Tibial nerve (tissue), 3 donors: ENCODE measurements around the gene TOR2A.

Experiments used
- POLR2A ChIP-seq, 2 donors: fragments of 450-650 bp; IDR thresholded peaks; one replicate each; pipeline ENCODE4 v1.6.1; 2017; ENCODE audit warnings: antibody characterized with exemption in 2 of 2, mild to moderate bottlenecking in 2 of 2, moderate library complexity in 2 of 2
- TF ChIP-seq, protein P1 (sequence below), 5 experiments: fragments of 200-600 bp in 3 of 5; fragments of 450-650 bp in 2 of 5; sonication (generic) in 3 of 5; IDR thresholded peaks; one replicate each; pipeline ENCODE4 v1.5.1; 2016 to 2019; ENCODE audit warnings: antibody characterized with exemption in 5 of 5, mild to moderate bottlenecking in 3 of 5, moderate library complexity in 2 of 5

DNA sequence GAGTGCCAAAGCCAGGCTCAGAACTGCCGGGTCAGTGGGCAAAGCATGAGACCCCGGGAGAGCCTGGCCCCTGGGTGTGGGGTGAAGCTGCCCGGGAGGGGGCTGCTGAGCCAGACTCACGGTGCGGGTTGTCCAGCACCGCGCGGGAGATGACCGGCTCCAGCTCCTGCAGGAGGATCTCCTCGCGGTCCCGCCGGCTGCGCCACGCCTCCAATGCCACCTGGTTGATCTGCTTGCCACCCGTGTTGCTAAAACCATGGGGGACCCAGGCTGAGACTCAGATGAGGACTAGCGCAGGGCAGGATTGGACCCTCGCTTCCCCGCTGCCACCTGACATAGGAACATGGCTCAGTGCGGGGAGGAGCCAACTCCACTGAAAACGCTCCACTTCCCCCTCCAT is 2.6 kb downstream of the TOR2A start:
- TF ChIP-seq, protein P1, sequence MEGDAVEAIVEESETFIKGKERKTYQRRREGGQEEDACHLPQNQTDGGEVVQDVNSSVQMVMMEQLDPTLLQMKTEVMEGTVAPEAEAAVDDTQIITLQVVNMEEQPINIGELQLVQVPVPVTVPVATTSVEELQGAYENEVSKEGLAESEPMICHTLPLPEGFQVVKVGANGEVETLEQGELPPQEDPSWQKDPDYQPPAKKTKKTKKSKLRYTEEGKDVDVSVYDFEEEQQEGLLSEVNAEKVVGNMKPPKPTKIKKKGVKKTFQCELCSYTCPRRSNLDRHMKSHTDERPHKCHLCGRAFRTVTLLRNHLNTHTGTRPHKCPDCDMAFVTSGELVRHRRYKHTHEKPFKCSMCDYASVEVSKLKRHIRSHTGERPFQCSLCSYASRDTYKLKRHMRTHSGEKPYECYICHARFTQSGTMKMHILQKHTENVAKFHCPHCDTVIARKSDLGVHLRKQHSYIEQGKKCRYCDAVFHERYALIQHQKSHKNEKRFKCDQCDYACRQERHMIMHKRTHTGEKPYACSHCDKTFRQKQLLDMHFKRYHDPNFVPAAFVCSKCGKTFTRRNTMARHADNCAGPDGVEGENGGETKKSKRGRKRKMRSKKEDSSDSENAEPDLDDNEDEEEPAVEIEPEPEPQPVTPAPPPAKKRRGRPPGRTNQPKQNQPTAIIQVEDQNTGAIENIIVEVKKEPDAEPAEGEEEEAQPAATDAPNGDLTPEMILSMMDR (IDR thresholded peaks at IDR 0.05) = no peak
- TF ChIP-seq POLR2A (IDR thresholded peaks at IDR 0.05) = no peak
